GM23248 (cell line): ENCODE data around the gene SPSB4. TPM values are rescaled to one million over a fixed set of nuclear protein-coding genes. Genes with fewer than 3 reads are reported as not detected.

Source experiments
- DNase-seq: peaks from one replicate; pipeline ENCODE4 v3.0.0-alpha.2; 2015
- H2AFZ ChIP-seq: fragments of 200-600 bp; sonication (generic); 2 replicates; pipeline ENCODE4 v1.6.1; 2016; ENCODE audit warnings: antibody characterized with exemption
- H3F3A ChIP-seq: fragments of 200-600 bp; sonication (generic); 2 replicates; pipeline ENCODE4 v1.6.1; 2016; ENCODE audit warnings: mild to moderate bottlenecking, antibody characterized with exemption, mixed run types; ENCODE audit not compliant: insufficient read depth
- H3K27ac ChIP-seq: fragments of 200-600 bp; sonication (generic); 2 replicates; pipeline ENCODE4 v1.5.1; 2016; ENCODE audit warnings: mild to moderate bottlenecking
- H3K27me3 ChIP-seq: fragments of 200-600 bp; sonication (generic); replicated peaks from 2 replicates; pipeline ENCODE4 v1.6.1; 2016; ENCODE audit warnings: mild to moderate bottlenecking; ENCODE audit not compliant: insufficient read depth
- H3K36me3 ChIP-seq: fragments of 200-600 bp; sonication (generic); 2 replicates; pipeline ENCODE4 v1.6.1; 2016; ENCODE audit warnings: low read depth, mild to moderate bottlenecking
- H3K4me1 ChIP-seq: fragments of 200-600 bp; sonication (generic); 2 replicates; pipeline ENCODE4 v1.6.1; 2016; ENCODE audit warnings: mild to moderate bottlenecking; ENCODE audit not compliant: insufficient read depth
- H3K4me2 ChIP-seq: fragments of 200-600 bp; sonication (generic); one replicate; pipeline ENCODE4 v1.6.1; 2016; ENCODE audit warnings: mild to moderate bottlenecking; ENCODE audit not compliant: unreplicated experiment
- H3K4me3 ChIP-seq: fragments of 200-600 bp; sonication (generic); 2 replicates; pipeline ENCODE4 v1.5.1; 2016; ENCODE audit warnings: mild to moderate bottlenecking
- H3K79me2 ChIP-seq: fragments of 200-600 bp; sonication (generic); 2 replicates; pipeline ENCODE4 v1.6.1; 2016; ENCODE audit warnings: mild to moderate bottlenecking; ENCODE audit not compliant: insufficient read depth
- H3K9ac ChIP-seq: fragments of 200-600 bp; sonication (generic); 2 replicates; pipeline ENCODE4 v1.6.1; 2016; ENCODE audit warnings: mild to moderate bottlenecking
- H3K9me2 ChIP-seq: fragments of 200-600 bp; sonication (generic); 2 replicates; pipeline ENCODE4 v1.6.1; 2016; ENCODE audit warnings: mixed run types, mild to moderate bottlenecking, moderate library complexity; ENCODE audit not compliant: insufficient read depth
- H3K9me3 ChIP-seq: fragments of 200-600 bp; sonication (generic); one replicate; pipeline ENCODE4 v1.6.1; 2017; ENCODE audit warnings: low read depth
- H4K20me1 ChIP-seq: fragments of 200-600 bp; sonication (generic); 2 replicates; pipeline ENCODE4 v1.6.0; 2016; ENCODE audit not compliant: insufficient read depth
- EZH2 ChIP-seq: fragments of 200-600 bp; sonication (generic); IDR thresholded peaks from 2 replicates; pipeline ENCODE4 v1.6.1; 2018; ENCODE audit warnings: antibody characterized with exemption, mild to moderate bottlenecking; ENCODE audit not compliant: insufficient read depth, poor library complexity, severe bottlenecking
- EZH2phosphoT487 ChIP-seq: fragments of 200-600 bp; sonication (generic); IDR thresholded peaks from 2 replicates; pipeline ENCODE4 v1.6.1; 2018; ENCODE audit warnings: antibody characterized with exemption, moderate library complexity, mild to moderate bottlenecking, low read depth; ENCODE audit not compliant: insufficient read depth
- WGBS, 2 experiments: methylation state at CpG; one replicate each; pipeline ENCODE4 v1.1.6; 2015 to 2017; ENCODE audit warnings: low lambda C conversion rate in 2 of 2, low coverage in 1 of 2; ENCODE audit errors: missing lambda C conversion rate in 2 of 2; 5-methylcytosine and 5-hydroxymethylcytosine counted together
- in situ Hi-C: fragments of 300-500 bp; cut with MboI; formaldehyde crosslinking; loops from 2 replicates; pipeline ENCODE4 v1.15.0; 2020
- polyA plus RNA-seq: library from polyadenylated mRNA; unstranded; fragments of >200 nt; fragmentation: Nextera tagmentation; extraction: Ambion mirVana; gene quantifications from 2 replicates; pipeline ENCODE4 v1.2.1, GENCODE V29; 2016
- total RNA-seq: library from RNA; depleted of rRNA; stranded (reverse); fragments of >200 nt; shearing (Covaris generic); gene quantifications from 2 replicates; pipeline ENCODE4 v1.2.3, GENCODE V29; 2014

SPSB4 gene
- total and polyA plus RNA-seq, 2 experiments from 2014 or later = not detected

- TF ChIP-seq EZH2 (no peak), EZH2phosphoT487 (no peak)
- H3K4me2 ChIP-seq = no peak overlapping the region
- H3K27ac ChIP-seq = no peak overlapping the region
- H2AFZ ChIP-seq = no peak overlapping the region
- H3K36me3 ChIP-seq = no peaks in the 10 kb centered on the region
- no peaks in the 10 kb centered on the region for H3K79me2 ChIP-seq
- in situ Hi-C loops = no loop called here
- no peaks in the 10 kb centered on the region for H4K20me1 ChIP-seq
- H3K9ac ChIP-seq = no peak overlapping the region
- DNase-seq = no peak
- H3K9me3 ChIP-seq = no peaks in the 10 kb centered on the region
- no peak overlapping the region for H3K4me3 ChIP-seq
- H3K27me3 ChIP-seq = peaks cover 14% of the 10 kb centered on the region
- H3F3A ChIP-seq = no peaks in the 10 kb centered on the region
- H3K4me1 ChIP-seq = no peaks in the 10 kb centered on the region
- no peaks in the 10 kb centered on the region for H3K9me2 ChIP-seq
- WGBS, 2 experiments = 58% methylated on average over 2 of the region's 2 CpGs
Measured at GRCh38 chr3:141059816-141060215, 8.7 kb downstream of the SPSB4 start.

GRCh38 chr3:141060327-141060726, 9.2 kb downstream of the SPSB4 start:
- 77 to 80% methylated on average over 3 of the region's 3 CpGs for WGBS, 2 experiments
- Histone ChIP-seq H4K20me1 (no peaks in the 10 kb centered on the region), H3K9me2 (no peaks in the 10 kb centered on the region), H3K79me2 (no peaks in the 10 kb centered on the region), H3F3A (no peaks in the 10 kb centered on the region), H3K4me3 (no peak overlapping the region), H3K4me2 (no peak overlapping the region), H3K27me3 (peaks cover 14% of the 10 kb centered on the region), H2AFZ (no peak overlapping the region), H3K36me3 (no peaks in the 10 kb centered on the region), H3K4me1 (no peaks in the 10 kb centered on the region), H3K9ac (no peak overlapping the region), H3K27ac (no peak overlapping the region), H3K9me3 (no peaks in the 10 kb centered on the region)
- in situ Hi-C loops = no loop called here
- no peak for DNase-seq
- TF ChIP-seq EZH2phosphoT487 (no peak), EZH2 (no peak)

GRCh38 chr3:141063831-141064230, 12.7 kb downstream of the SPSB4 start:
- no peak overlapping the region for H3K4me2 ChIP-seq
- in situ Hi-C loops = no loop called here
- no peak for DNase-seq
- no peak overlapping the region for H3K9ac ChIP-seq
- H3K27ac ChIP-seq = no peak overlapping the region
- H4K20me1 ChIP-seq = no peaks in the 10 kb centered on the region
- H3K27me3 ChIP-seq = peaks cover 9% of the 10 kb centered on the region; the same call in 1 of the 2 replicates
- no peaks in the 10 kb centered on the region for H3K4me1 ChIP-seq
- H3K9me3 ChIP-seq = no peaks in the 10 kb centered on the region
- H3F3A ChIP-seq = no peaks in the 10 kb centered on the region
- H3K9me2 ChIP-seq = no peaks in the 10 kb centered on the region
- TF ChIP-seq EZH2 (no peak), EZH2phosphoT487 (no peak)
- no peak overlapping the region for H2AFZ ChIP-seq
- no peaks in the 10 kb centered on the region for H3K36me3 ChIP-seq
- 48 to 64% methylated on average over 1 of the region's 1 CpG for WGBS, 2 experiments
- no peak overlapping the region for H3K4me3 ChIP-seq
- H3K79me2 ChIP-seq = no peaks in the 10 kb centered on the region

GRCh38 chr3:141064255-141064926, 13.2 kb downstream of the SPSB4 start:
- H3K4me1 ChIP-seq = no peaks in the 10 kb centered on the region
- TF ChIP-seq EZH2phosphoT487 = no peak
- TF ChIP-seq EZH2 = no peak
- DNase-seq = no peak
- H3K9ac ChIP-seq = no peak overlapping the region
- H3F3A ChIP-seq = no peaks in the 10 kb centered on the region
- peaks cover 9% of the 10 kb centered on the region; the same call in 1 of the 2 replicates for H3K27me3 ChIP-seq
- WGBS, 2 experiments = 19 to 34% methylated on average over 6 of the region's 6 CpGs
- no peak overlapping the region for H2AFZ ChIP-seq
- H3K9me2 ChIP-seq = no peaks in the 10 kb centered on the region
- no peak overlapping the region for H3K27ac ChIP-seq
- no peak overlapping the region for H3K4me2 ChIP-seq
- no peaks in the 10 kb centered on the region for H3K9me3 ChIP-seq
- H3K36me3 ChIP-seq = no peaks in the 10 kb centered on the region
- in situ Hi-C loops = no loop called here
- H3K4me3 ChIP-seq = no peak overlapping the region
- H3K79me2 ChIP-seq = no peaks in the 10 kb centered on the region
- no peaks in the 10 kb centered on the region for H4K20me1 ChIP-seq

GRCh38 chr3:141065258-141065657, 14.1 kb downstream of the SPSB4 start:
- H2AFZ ChIP-seq = no peak overlapping the region
- no peak overlapping the region for H3K4me2 ChIP-seq
- H3K9ac ChIP-seq = no peak overlapping the region
- DNase-seq = no peak
- no peaks in the 10 kb centered on the region for H3F3A ChIP-seq
- H3K36me3 ChIP-seq = no peaks in the 10 kb centered on the region
- no peaks in the 10 kb centered on the region for H3K9me2 ChIP-seq
- H3K27me3 ChIP-seq = peaks cover 9% of the 10 kb centered on the region; the same call in 1 of the 2 replicates
- no peak overlapping the region for H3K27ac ChIP-seq
- in situ Hi-C loops = no loop called here
- no peaks in the 10 kb centered on the region for H4K20me1 ChIP-seq
- TF ChIP-seq EZH2phosphoT487 (no peak), EZH2 (no peak)
- no peaks in the 10 kb centered on the region for H3K9me3 ChIP-seq
- no peak overlapping the region for H3K4me3 ChIP-seq
- no peaks in the 10 kb centered on the region for H3K79me2 ChIP-seq
- WGBS, 2 experiments = 63 to 70% methylated on average over 4 of the region's 4 CpGs
- H3K4me1 ChIP-seq = no peaks in the 10 kb centered on the region
